Neural progenitor cell (in vitro differentiated cells): ENCODE results near the gene SLC25A12. TPM values are rescaled to one million over a fixed set of nuclear protein-coding genes. Genes with fewer than 3 reads are reported as not detected.
A peak's percentile ranks its signal among the peaks of the same experiment; 100 is the strongest.

ENCODE experiments used
- DNase-seq: peaks from one replicate; pipeline ENCODE4 v3.0.0-alpha.2; 2016; ENCODE audit warnings: low spot score
- H2AFZ ChIP-seq: fragments of 200-600 bp; sonication (generic); replicated peaks from 2 replicates; pipeline ENCODE4 v1.6.1; 2016; ENCODE audit warnings: antibody characterized with exemption
- H3F3A ChIP-seq: fragments of 200-600 bp; sonication (generic); 2 replicates; pipeline ENCODE4 v1.6.1; 2016; ENCODE audit warnings: antibody characterized with exemption, low read depth
- H3K27ac ChIP-seq: fragments of 200-600 bp; sonication (generic); 2 replicates; pipeline ENCODE4 v1.5.1; 2016; ENCODE audit warnings: mild to moderate bottlenecking
- H3K27me3 ChIP-seq: fragments of 200-600 bp; sonication (generic); 2 replicates; pipeline ENCODE4 v1.6.1; 2016; ENCODE audit warnings: mild to moderate bottlenecking, moderate library complexity
- H3K36me3 ChIP-seq: fragments of 200-600 bp; sonication (generic); 2 replicates; pipeline ENCODE4 v1.5.1; 2016
- H3K4me1 ChIP-seq: fragments of 200-600 bp; sonication (generic); 2 replicates; pipeline ENCODE4 v1.6.1; 2016; ENCODE audit warnings: mixed run types
- H3K4me2 ChIP-seq: fragments of 200-600 bp; sonication (generic); 2 replicates; pipeline ENCODE4 v1.6.1; 2016
- H3K4me3 ChIP-seq: fragments of 200-600 bp; sonication (generic); 2 replicates; pipeline ENCODE4 v1.5.1; 2016
- H3K79me2 ChIP-seq: fragments of 200-600 bp; sonication (generic); 2 replicates; pipeline ENCODE4 v1.6.1; 2016; ENCODE audit warnings: low read depth
- H3K9ac ChIP-seq: fragments of 200-600 bp; sonication (generic); 2 replicates; pipeline ENCODE4 v1.6.1; 2016
- H3K9me3 ChIP-seq: fragments of 200-600 bp; sonication (generic); 2 replicates; pipeline ENCODE4 v1.5.1; 2016; ENCODE audit warnings: low read depth
- H4K20me1 ChIP-seq: fragments of 200-600 bp; sonication (generic); 2 replicates; pipeline ENCODE4 v1.6.1; 2016; ENCODE audit warnings: low read depth
- H3K27ac Mint-ChIP-seq: 3 replicates; pipeline ENCODE4 v1.8.0; 2021; ENCODE audit warnings: mixed read lengths
- H3K27me3 Mint-ChIP-seq: 2 replicates; pipeline ENCODE4 v1.8.0; 2022; ENCODE audit warnings: low read depth, mild to moderate bottlenecking, inconsistent platforms, moderate library complexity, mixed read lengths; ENCODE audit not compliant: insufficient read depth
- H3K36me3 Mint-ChIP-seq: 3 replicates; pipeline ENCODE4 v1.8.0; 2021; ENCODE audit warnings: mixed read lengths
- H3K4me1 Mint-ChIP-seq: 3 replicates; pipeline ENCODE4 v1.8.0; 2021; ENCODE audit warnings: mixed read lengths
- H3K4me3 Mint-ChIP-seq: 3 replicates; pipeline ENCODE4 v1.8.0; 2021; ENCODE audit warnings: mild to moderate bottlenecking, moderate library complexity, mixed read lengths
- H3K9me3 Mint-ChIP-seq: 3 replicates; pipeline ENCODE4 v1.8.0; 2020; ENCODE audit warnings: mixed read lengths
- CTCF ChIP-seq: fragments of 200-600 bp; sonication (generic); IDR thresholded peaks from 2 replicates; pipeline ENCODE4 v1.5.1; 2017; ENCODE audit warnings: antibody characterized with exemption, mild to moderate bottlenecking
- EZH2 ChIP-seq: fragments of 200-600 bp; sonication (generic); IDR thresholded peaks from 2 replicates; pipeline ENCODE4 v1.6.1; 2017; ENCODE audit warnings: antibody characterized with exemption, mild to moderate bottlenecking, moderate library complexity
- EZH2phosphoT487 ChIP-seq: fragments of 200-600 bp; sonication (generic); IDR thresholded peaks from 2 replicates; pipeline ENCODE4 v1.6.1; 2017; ENCODE audit warnings: antibody characterized with exemption
- total RNA-seq: library from RNA; depleted of rRNA; stranded (reverse); fragments of >200 nt; gene quantifications from 2 replicates; pipeline ENCODE4 v1.2.3, GENCODE V29; 2015; ENCODE audit warnings: low replicate concordance

SLC25A12 gene
- total RNA-seq, 1 donor from 2014 or later, result 1.4 TPM

DNA sequence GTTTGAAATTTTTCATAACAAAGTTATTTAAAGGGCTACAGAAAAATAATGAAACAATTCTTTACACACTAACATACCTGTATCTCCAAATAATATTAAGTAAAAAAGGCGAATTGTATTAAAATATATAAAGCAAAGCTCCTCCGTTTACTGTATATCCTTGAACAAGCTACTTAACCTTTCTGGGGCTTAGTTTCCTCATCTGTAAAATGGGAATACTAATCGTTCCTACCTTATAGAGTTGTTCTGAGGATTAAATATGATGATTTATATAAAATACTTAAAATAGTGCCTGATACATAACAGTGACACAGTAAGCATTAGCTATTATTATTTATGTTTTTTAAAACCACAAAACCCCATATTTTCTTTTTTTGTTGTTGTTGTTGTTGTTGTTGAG lies 13.3 kb downstream of the SLC25A12 start:
- DNase-seq, result no peak
- Mint-ChIP-seq H3K27ac (no peak overlapping the region), H3K27me3 (no peaks in the 10 kb centered on the region), H3K9me3 (no peaks in the 10 kb centered on the region), H3K36me3 (peaks cover 2% of the 10 kb centered on the region), H3K4me3 (no peak overlapping the region), H3K4me1 (peaks cover 16% of the 10 kb centered on the region)
- H3K27me3 ChIP-seq, result no peaks in the 10 kb centered on the region
- no peak overlapping the region for H3K4me2 ChIP-seq
- no peak overlapping the region for H3K9ac ChIP-seq
- no peak for TF ChIP-seq EZH2
- no peak for TF ChIP-seq EZH2phosphoT487
- TF ChIP-seq CTCF, result no peak
- no peaks in the 10 kb centered on the region for H3K79me2 ChIP-seq
- H2AFZ ChIP-seq, result no peak overlapping the region
- peaks cover 7% of the 10 kb centered on the region for H3K4me1 ChIP-seq
- H3K9me3 ChIP-seq, result no peaks in the 10 kb centered on the region
- H3K4me3 ChIP-seq, result no peak overlapping the region
- no peaks in the 10 kb centered on the region for H3K36me3 ChIP-seq
- no peaks in the 10 kb centered on the region for H4K20me1 ChIP-seq
- H3K27ac ChIP-seq, result no peak overlapping the region
- H3F3A ChIP-seq, result no peaks in the 10 kb centered on the region

DNA sequence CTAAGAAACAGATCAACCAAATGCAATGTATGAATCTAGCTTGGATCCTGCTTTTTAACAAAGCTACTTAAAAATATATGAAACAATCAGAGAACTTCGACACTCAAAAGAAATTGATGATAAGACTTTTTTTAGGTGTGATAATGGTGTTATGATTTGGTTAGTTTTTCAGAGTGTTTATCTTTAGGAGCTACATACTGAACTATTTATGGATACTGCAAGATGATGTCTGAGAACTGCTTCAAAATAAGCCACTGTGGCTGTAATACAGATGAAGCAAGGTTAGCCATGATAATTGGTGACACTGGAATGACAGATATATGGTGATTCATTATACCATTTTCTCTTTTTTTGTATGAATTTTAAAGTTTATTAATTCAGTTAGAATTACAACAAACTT lies 14.2 kb downstream of the SLC25A12 start:
- H3K36me3 ChIP-seq, result no peaks in the 10 kb centered on the region
- H3K4me3 Mint-ChIP-seq, result no peak overlapping the region
- H3K4me1 Mint-ChIP-seq, result peaks cover 16% of the 10 kb centered on the region
- no peaks in the 10 kb centered on the region for H3K27me3 ChIP-seq
- no peaks in the 10 kb centered on the region for H3K27me3 Mint-ChIP-seq
- H3K4me1 ChIP-seq, result peaks cover 7% of the 10 kb centered on the region
- H3K36me3 Mint-ChIP-seq, result peaks cover 6% of the 10 kb centered on the region
- DNase-seq, result no peak
- H3K27ac Mint-ChIP-seq, result no peak overlapping the region
- H3K27ac ChIP-seq, result no peak overlapping the region
- H3K4me2 ChIP-seq, result no peak overlapping the region
- H3K4me3 ChIP-seq, result no peak overlapping the region
- H3K9me3 Mint-ChIP-seq, result peaks cover 2% of the 10 kb centered on the region
- TF ChIP-seq EZH2phosphoT487 (no peak), EZH2 (no peak), CTCF (no peak)
- no peaks in the 10 kb centered on the region for H3F3A ChIP-seq
- H2AFZ ChIP-seq, result no peak overlapping the region
- H3K9me3 ChIP-seq, result no peaks in the 10 kb centered on the region
- H3K9ac ChIP-seq, result no peak overlapping the region
- H3K79me2 ChIP-seq, result no peaks in the 10 kb centered on the region
- no peaks in the 10 kb centered on the region for H4K20me1 ChIP-seq

GRCh38 chr2:171878481-171878993 lies 15.5 kb downstream of the SLC25A12 start:
- TF ChIP-seq EZH2phosphoT487 (no peak), EZH2 (no peak)
- no peaks in the 10 kb centered on the region for H4K20me1 ChIP-seq
- H3F3A ChIP-seq, result no peaks in the 10 kb centered on the region
- no peaks in the 10 kb centered on the region for H3K9me3 ChIP-seq
- H3K27ac ChIP-seq, result no peak overlapping the region
- H3K4me2 ChIP-seq, result no peak overlapping the region
- peak overlapping the region; percentile 2 for H2AFZ ChIP-seq
- Mint-ChIP-seq H3K4me3 (no peak overlapping the region), H3K27me3 (no peaks in the 10 kb centered on the region), H3K36me3 (peaks cover 12% of the 10 kb centered on the region), H3K9me3 (peaks cover 2% of the 10 kb centered on the region), H3K4me1 (peaks cover 13% of the 10 kb centered on the region), H3K27ac (no peak overlapping the region)
- no peaks in the 10 kb centered on the region for H3K79me2 ChIP-seq
- peaks cover 7% of the 10 kb centered on the region for H3K4me1 ChIP-seq
- no peak for DNase-seq
- H3K27me3 ChIP-seq, result no peaks in the 10 kb centered on the region
- H3K4me3 ChIP-seq, result no peak overlapping the region
- no peak overlapping the region for H3K9ac ChIP-seq
- no peaks in the 10 kb centered on the region for H3K36me3 ChIP-seq

DNA sequence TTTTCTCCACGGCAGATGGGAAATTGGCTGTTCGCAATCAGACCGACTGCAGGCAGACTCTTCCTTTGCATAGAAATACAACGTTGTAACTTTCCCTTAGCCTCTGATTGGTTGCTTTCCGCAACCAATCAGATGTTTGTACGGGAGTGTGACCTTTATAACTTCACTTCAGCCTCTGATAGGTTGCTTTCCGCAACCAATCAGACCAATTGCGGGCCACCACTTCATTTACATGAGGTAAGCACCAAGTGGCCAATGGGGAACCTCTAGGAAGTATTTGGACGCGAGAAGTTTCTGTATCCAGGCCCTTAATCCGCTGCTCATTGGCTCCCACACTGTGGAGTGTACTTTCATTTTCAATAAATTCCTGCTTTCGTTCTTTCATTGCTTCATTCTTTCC lies 19.1 kb downstream of the SLC25A12 start:
- Histone ChIP-seq H3K9ac (no peak overlapping the region), H3K27ac (no peak overlapping the region), H3K79me2 (no peaks in the 10 kb centered on the region), H4K20me1 (no peaks in the 10 kb centered on the region), H2AFZ (no peak overlapping the region), H3K27me3 (no peaks in the 10 kb centered on the region), H3K4me3 (no peak overlapping the region), H3K9me3 (no peaks in the 10 kb centered on the region), H3K4me2 (no peak overlapping the region), H3F3A (no peaks in the 10 kb centered on the region), H3K4me1 (peaks cover 7% of the 10 kb centered on the region), H3K36me3 (no peaks in the 10 kb centered on the region)
- no peak overlapping the region for H3K27ac Mint-ChIP-seq
- H3K27me3 Mint-ChIP-seq, result no peaks in the 10 kb centered on the region
- peaks cover 2% of the 10 kb centered on the region for H3K9me3 Mint-ChIP-seq
- DNase-seq, result no peak
- H3K4me3 Mint-ChIP-seq, result no peak overlapping the region
- TF ChIP-seq EZH2 (no peak), CTCF (no peak), EZH2phosphoT487 (no peak)
- peaks cover 22% of the 10 kb centered on the region for H3K36me3 Mint-ChIP-seq
- H3K4me1 Mint-ChIP-seq, result peaks cover 13% of the 10 kb centered on the region
